SK-N-SH (cell line): ENCODE measurements around the gene FIGN. TPM values are rescaled to one million over a fixed set of nuclear protein-coding genes. Genes with fewer than 3 reads are reported as not detected.

ENCODE experiments used
- CTCF ChIA-PET: fragments of 300-600, 350-600 bp; formaldehyde crosslinking; extraction: SDS; loops from one replicate; lab custom pipeline; 2021; lab: Yijun Ruan, JAX
- POLR2A ChIA-PET: fragments of 350-600 bp; sonication (Branson Sonifier 250); formaldehyde crosslinking; extraction: SDS; loops from one replicate; lab custom pipeline; 2020; ENCODE audit warnings: antibody characterized with exemption, inconsistent platforms; lab: Yijun Ruan, JAX
- DNase-seq: peaks from one replicate; pipeline ENCODE4 v3.0.0; 2012
- H2AFZ ChIP-seq: fragments of 200-600 bp; sonication (generic); 2 replicates; pipeline ENCODE4 v1.8.1; 2016; ENCODE audit warnings: antibody characterized with exemption, mild to moderate bottlenecking, low read depth
- H3F3A ChIP-seq: fragments of 200-600 bp; sonication (generic); replicated peaks from 2 replicates; pipeline ENCODE3; 2016; ENCODE audit warnings: antibody characterized with exemption, mild to moderate bottlenecking; ENCODE audit not compliant: insufficient read depth
- H3K27ac ChIP-seq, 2 experiments: fragments of 200-500 bp in 1 of 2; fragments of 200-600 bp in 1 of 2; sonication (Bioruptor generic) in 1 of 2; sonication (generic), shearing (Covaris generic) in 1 of 2; 2 replicates each; pipeline versions ENCODE4 v1.5.1 to v1.6.1; 2014 to 2016; ENCODE audit warnings: low read depth in 2 of 2, inconsistent platforms in 1 of 2, low read length in 1 of 2, mild to moderate bottlenecking in 1 of 2, mixed read lengths in 1 of 2
- H3K27me3 ChIP-seq: fragments of 200-600 bp; sonication (generic), shearing (Covaris generic); 2 replicates; pipeline ENCODE4 v1.6.1; 2016; ENCODE audit warnings: mixed run types; ENCODE audit not compliant: insufficient read depth
- H3K36me3 ChIP-seq, 2 experiments: fragments of 200-500 bp in 1 of 2; fragments of 200-600 bp in 1 of 2; sonication (Bioruptor generic) in 1 of 2; sonication (generic) in 1 of 2; replicated peaks in 1 of 2; 2 replicates each; pipeline versions ENCODE3 to v1.5.1; 2014 to 2016; ENCODE audit warnings: low read length in 1 of 2, mild to moderate bottlenecking in 1 of 2; ENCODE audit not compliant: insufficient read depth in 2 of 2, control insufficient read depth in 1 of 2
- H3K4me1 ChIP-seq, 2 experiments: fragments of 200-500 bp in 1 of 2; fragments of 200-600 bp in 1 of 2; sonication (Bioruptor generic) in 1 of 2; sonication (generic), shearing (Covaris generic) in 1 of 2; 2 replicates each; pipeline versions ENCODE4 v1.5.1 to v1.6.1; 2014 to 2016; ENCODE audit warnings: low read depth in 1 of 2, low read length in 1 of 2, mixed run types in 1 of 2; ENCODE audit not compliant: insufficient read depth in 2 of 2, control insufficient read depth in 1 of 2
- H3K4me2 ChIP-seq: fragments of 200-600 bp; sonication (generic), shearing (Covaris generic); 2 replicates; pipeline ENCODE4 v1.6.1; 2017; ENCODE audit warnings: mixed run types
- H3K4me3 ChIP-seq, 2 experiments: fragments of 200-500 bp in 1 of 2; fragments of 200-600 bp in 1 of 2; sonication (Bioruptor generic) in 1 of 2; sonication (generic), shearing (Covaris generic) in 1 of 2; 2 replicates each; pipeline versions ENCODE4 v1.5.1 to v1.8.1; 2014 to 2016; ENCODE audit warnings: low read depth in 2 of 2, inconsistent platforms in 1 of 2, low read length in 1 of 2, mild to moderate bottlenecking in 1 of 2, mixed read lengths in 1 of 2, moderate library complexity in 1 of 2
- H3K79me2 ChIP-seq: fragments of 200-600 bp; sonication (generic); 2 replicates; pipeline ENCODE4 v1.8.1; 2017; ENCODE audit warnings: mild to moderate bottlenecking; ENCODE audit not compliant: insufficient read depth
- H3K9ac ChIP-seq: fragments of 200-600 bp; sonication (generic); 2 replicates; pipeline ENCODE4 v1.6.1; 2017; ENCODE audit warnings: mixed run types
- H3K9me2 ChIP-seq: fragments of 200-600 bp; sonication (generic); 2 replicates; pipeline ENCODE4 v1.6.1; 2017; ENCODE audit warnings: mixed run types
- H3K9me3 ChIP-seq: fragments of 200-600 bp; sonication (generic); 2 replicates; pipeline ENCODE4 v1.6.1; 2017; ENCODE audit warnings: mixed run types, mild to moderate bottlenecking, moderate library complexity
- H4K20me1 ChIP-seq: fragments of 200-600 bp; sonication (generic); 2 replicates; pipeline ENCODE4 v1.6.1; 2017; ENCODE audit warnings: mild to moderate bottlenecking, mixed run types; ENCODE audit not compliant: insufficient read depth
- CHD2 ChIP-seq: fragments of 150-350 bp; IDR thresholded peaks from 2 replicates; pipeline ENCODE4 v1.6.1; 2018; ENCODE audit warnings: low read length; ENCODE audit not compliant: partially characterized antibody
- ELF1 ChIP-seq: IDR thresholded peaks from 2 replicates; pipeline ENCODE4 v1.4.0; 2012
- EP300 ChIP-seq, 2 experiments: IDR thresholded peaks; 2 replicates each; pipeline versions ENCODE4 v1.4.0 to v1.6.1; 2012; ENCODE audit warnings: borderline replicate concordance in 1 of 2, low read depth in 1 of 2, low read length in 1 of 2
- EZH2phosphoT487 ChIP-seq: fragments of 200-600 bp; sonication (generic); IDR thresholded peaks from 2 replicates; pipeline ENCODE4 v1.6.1; 2017; ENCODE audit warnings: low read depth, mixed run types, mild to moderate bottlenecking, antibody characterized with exemption, moderate library complexity, borderline replicate concordance
- FOXJ3 ChIP-seq: sonication (generic); formaldehyde crosslinking; IDR thresholded peaks from 2 replicates; pipeline ENCODE4 v1.5.1; 2020; ENCODE audit warnings: mild to moderate bottlenecking, missing genetic modification reagents
- JUND ChIP-seq: IDR thresholded peaks from 2 replicates; pipeline ENCODE4 v1.4.0; 2012
- MEF2A ChIP-seq: IDR thresholded peaks from 2 replicates; pipeline ENCODE4 v1.4.0; 2012; ENCODE audit warnings: low read depth, borderline replicate concordance
- MXI1 ChIP-seq: IDR thresholded peaks from 2 replicates; pipeline ENCODE4 v1.6.1; 2012; ENCODE audit warnings: mild to moderate bottlenecking, low read depth, low read length, improper control_type of control experiment
- NFIC ChIP-seq: IDR thresholded peaks from 2 replicates; pipeline ENCODE4 v1.4.0; 2012; ENCODE audit warnings: borderline replicate concordance
- NRF1 ChIP-seq: IDR thresholded peaks from 2 replicates; pipeline ENCODE4 v1.6.1; 2012; ENCODE audit warnings: low read depth, mild to moderate bottlenecking, low read length
- RCOR1 ChIP-seq: fragments of 150-350 bp; IDR thresholded peaks from 2 replicates; pipeline ENCODE4 v1.6.1; 2017; ENCODE audit warnings: antibody characterized with exemption, low read length
- RFX5 ChIP-seq: IDR thresholded peaks from 2 replicates; pipeline ENCODE4 v1.6.1; 2012; ENCODE audit warnings: mild to moderate bottlenecking, improper control_type of control experiment, low read length
- RXRA ChIP-seq: IDR thresholded peaks from 2 replicates; pipeline ENCODE4 v1.4.0; 2012; ENCODE audit warnings: low read depth, mild to moderate bottlenecking, borderline replicate concordance
- SMC3 ChIP-seq: IDR thresholded peaks from 2 replicates; pipeline ENCODE4 v1.6.1; 2012; ENCODE audit warnings: low read depth, low read length, improper control_type of control experiment
- TCF12 ChIP-seq: IDR thresholded peaks from 2 replicates; pipeline ENCODE4 v1.4.0; 2012
- TEAD4 ChIP-seq: IDR thresholded peaks from 2 replicates; pipeline ENCODE4 v1.4.0; 2012; ENCODE audit warnings: mild to moderate bottlenecking, borderline replicate concordance; ENCODE audit not compliant: insufficient read depth
- YY1 ChIP-seq: IDR thresholded peaks from 2 replicates; pipeline ENCODE4 v1.4.0; 2012; ENCODE audit warnings: low read depth, mild to moderate bottlenecking
- WGBS: methylation state at CpG from one replicate; pipeline ENCODE4 v1.1.6; 2017; ENCODE audit warnings: low lambda C conversion rate; 5-methylcytosine and 5-hydroxymethylcytosine counted together
- polyA plus RNA-seq, 3 experiments: library from polyadenylated mRNA; depleted of rRNA; stranded (reverse); fragments of >200 nt; gene quantifications; 2 replicates each; pipeline ENCODE4 v1.2.3, GENCODE V29; 2012
- TF ChIP-seq, protein P1 (sequence below): fragments of 150-350 bp; IDR thresholded peaks from 2 replicates; pipeline ENCODE4 v1.6.1; 2017; ENCODE audit warnings: antibody characterized with exemption, low read length, low read depth, borderline replicate concordance
- TF ChIP-seq, protein P2 (sequence below): IDR thresholded peaks from 2 replicates; pipeline ENCODE4 v1.4.0; 2012; ENCODE audit warnings: low read depth
- TF ChIP-seq, protein P3 (sequence below): IDR thresholded peaks from 2 replicates; pipeline ENCODE4; 2012
- TF ChIP-seq, protein P4 (sequence below): IDR thresholded peaks from 2 replicates; pipeline ENCODE4 v1.4.0; 2012; ENCODE audit warnings: low read depth, borderline replicate concordance

Gene FIGN
- polyA plus RNA-seq, 1 of the 3 experiments (the other 2 are of a cell fraction) = 0.74 TPM

DNA sequence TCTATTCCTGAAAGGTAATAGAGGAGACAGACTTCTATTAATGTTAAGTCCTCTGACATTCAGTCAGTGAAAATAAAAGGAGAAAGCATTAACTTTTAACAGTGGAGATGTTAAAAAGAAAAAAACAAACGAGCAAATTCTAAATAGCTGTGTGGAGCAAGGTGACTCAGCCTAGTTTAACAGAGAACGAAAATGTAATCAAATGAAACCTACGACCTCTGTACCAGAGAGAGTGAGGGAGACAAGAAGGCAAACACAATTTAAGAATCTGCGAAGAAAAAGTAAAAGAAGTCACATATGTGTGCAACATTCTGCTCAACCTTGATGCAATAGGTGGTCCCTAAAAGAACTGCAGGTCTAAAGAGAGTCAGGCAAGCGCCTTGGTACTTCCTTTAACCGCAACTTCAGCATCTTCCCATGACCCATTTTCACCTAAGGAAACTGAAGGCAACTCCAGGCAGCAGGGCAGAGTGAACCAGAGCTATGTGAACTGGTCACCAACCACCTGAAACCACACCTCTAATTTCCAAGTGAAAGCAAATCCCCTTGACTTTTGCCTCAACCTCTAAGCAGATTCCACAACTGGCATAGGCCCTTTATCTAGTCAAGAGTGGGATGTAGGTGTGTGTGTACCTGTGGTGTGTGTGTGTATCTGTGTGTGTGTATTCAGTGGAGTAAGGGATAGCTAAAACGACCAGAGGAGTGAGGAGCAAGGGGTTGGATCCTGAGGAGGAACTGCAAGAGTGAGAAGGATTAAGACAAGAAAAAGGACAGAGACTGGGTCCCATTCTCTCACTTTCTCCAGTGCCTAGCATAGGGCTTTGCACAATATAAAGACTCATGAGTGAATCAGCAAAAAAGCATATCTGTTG is 43.0 kb downstream of the FIGN start:
- H3K27ac ChIP-seq = no peak overlapping the region
- no peaks in the 10 kb centered on the region for H3K36me3 ChIP-seq
- TF ChIP-seq ELF1 (no peak), CHD2 (no peak), TCF12 (no peak), RCOR1 (no peak), RFX5 (no peak), SMC3 (no peak), TEAD4 (no peak), EP300 (IDR thresholded peaks at IDR 0.05; ENCODE audit: borderline replicate concordance in 1 of 2, low read depth in 1 of 2, low read length in 1 of 2) (no peak), MXI1 (no peak), FOXJ3 (CRISPR knock-in tag) (no peak), NFIC (no peak)
- TF ChIP-seq, protein P1, sequence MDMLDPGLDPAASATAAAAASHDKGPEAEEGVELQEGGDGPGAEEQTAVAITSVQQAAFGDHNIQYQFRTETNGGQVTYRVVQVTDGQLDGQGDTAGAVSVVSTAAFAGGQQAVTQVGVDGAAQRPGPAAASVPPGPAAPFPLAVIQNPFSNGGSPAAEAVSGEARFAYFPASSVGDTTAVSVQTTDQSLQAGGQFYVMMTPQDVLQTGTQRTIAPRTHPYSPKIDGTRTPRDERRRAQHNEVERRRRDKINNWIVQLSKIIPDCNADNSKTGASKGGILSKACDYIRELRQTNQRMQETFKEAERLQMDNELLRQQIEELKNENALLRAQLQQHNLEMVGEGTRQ = no peak
- TF ChIP-seq, protein P2, sequence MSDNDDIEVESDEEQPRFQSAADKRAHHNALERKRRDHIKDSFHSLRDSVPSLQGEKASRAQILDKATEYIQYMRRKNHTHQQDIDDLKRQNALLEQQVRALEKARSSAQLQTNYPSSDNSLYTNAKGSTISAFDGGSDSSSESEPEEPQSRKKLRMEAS = no peak
- H3K4me2 ChIP-seq = no peak overlapping the region
- ChIA-PET CTCF (interaction anchor here (0.8 to 1.4 kb wide), 4 partner anchors 11 to 368 kb away, joined by 3 to 4 read pairs (median 3); no protein-coding TSS in a partner anchor), POLR2A (no interaction called here)
- WGBS = 78% methylated on average over 7 of the region's 7 CpGs
- H3K79me2 ChIP-seq = no peaks in the 10 kb centered on the region
- no peaks in the 10 kb centered on the region for H3F3A ChIP-seq
- no peak for DNase-seq
- no peak overlapping the region for H3K4me3 ChIP-seq
- H3K9ac ChIP-seq = no peak overlapping the region
- no peak overlapping the region for H2AFZ ChIP-seq
- H3K4me1 ChIP-seq = no peaks in the 10 kb centered on the region
- no peaks in the 10 kb centered on the region for H3K9me3 ChIP-seq
- H4K20me1 ChIP-seq = no peaks in the 10 kb centered on the region
- no peaks in the 10 kb centered on the region for H3K9me2 ChIP-seq
- no peaks in the 10 kb centered on the region for H3K27me3 ChIP-seq

DNA sequence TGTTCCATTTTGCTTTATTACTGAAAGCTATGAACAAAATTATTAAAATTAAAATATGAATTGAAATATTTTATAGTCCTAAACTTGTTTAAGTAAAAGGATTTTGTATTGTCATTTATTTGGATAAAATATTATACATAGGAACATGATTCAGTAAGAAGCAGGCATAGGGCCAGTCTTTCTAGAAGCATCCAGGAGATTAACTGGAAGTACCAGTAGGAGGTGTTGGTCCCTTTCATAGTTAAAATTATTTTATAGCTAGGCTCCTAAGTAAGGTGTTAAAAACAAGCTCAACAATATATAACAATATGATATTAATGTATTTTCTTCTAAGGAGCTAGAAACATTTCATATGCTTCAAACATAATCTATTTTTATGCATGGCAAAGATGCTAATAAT is 43.7 kb downstream of the FIGN start:
- ChIA-PET CTCF (interaction anchor here (0.8 to 1.4 kb wide), 3 partner anchors 43 to 368 kb away, joined by 3 to 4 read pairs (median 3); no protein-coding TSS in a partner anchor), POLR2A (no interaction called here)
- H3K9me3 ChIP-seq = no peaks in the 10 kb centered on the region
- H3F3A ChIP-seq = no peaks in the 10 kb centered on the region
- no peaks in the 10 kb centered on the region for H4K20me1 ChIP-seq
- no peaks in the 10 kb centered on the region for H3K27me3 ChIP-seq
- H3K4me2 ChIP-seq = no peak overlapping the region
- DNase-seq = no peak
- H3K4me1 ChIP-seq = no peaks in the 10 kb centered on the region
- H3K9ac ChIP-seq = no peak overlapping the region
- H3K79me2 ChIP-seq = no peaks in the 10 kb centered on the region
- H3K4me3 ChIP-seq = no peak overlapping the region
- H3K27ac ChIP-seq = no peak overlapping the region
- H3K9me2 ChIP-seq = no peaks in the 10 kb centered on the region
- no peak overlapping the region for H2AFZ ChIP-seq
- no peaks in the 10 kb centered on the region for H3K36me3 ChIP-seq
- TF ChIP-seq YY1 (no peak), NRF1 (no peak), EZH2phosphoT487 (no peak), FOXJ3 (CRISPR knock-in tag) (no peak), JUND (no peak), RCOR1 (no peak), RXRA (no peak), MEF2A (no peak)
- TF ChIP-seq, protein P3, sequence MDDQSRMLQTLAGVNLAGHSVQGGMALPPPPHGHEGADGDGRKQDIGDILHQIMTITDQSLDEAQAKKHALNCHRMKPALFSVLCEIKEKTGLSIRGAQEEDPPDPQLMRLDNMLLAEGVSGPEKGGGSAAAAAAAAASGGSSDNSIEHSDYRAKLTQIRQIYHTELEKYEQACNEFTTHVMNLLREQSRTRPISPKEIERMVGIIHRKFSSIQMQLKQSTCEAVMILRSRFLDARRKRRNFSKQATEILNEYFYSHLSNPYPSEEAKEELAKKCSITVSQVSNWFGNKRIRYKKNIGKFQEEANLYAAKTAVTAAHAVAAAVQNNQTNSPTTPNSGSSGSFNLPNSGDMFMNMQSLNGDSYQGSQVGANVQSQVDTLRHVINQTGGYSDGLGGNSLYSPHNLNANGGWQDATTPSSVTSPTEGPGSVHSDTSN = no peak
- TF ChIP-seq, protein P4, sequence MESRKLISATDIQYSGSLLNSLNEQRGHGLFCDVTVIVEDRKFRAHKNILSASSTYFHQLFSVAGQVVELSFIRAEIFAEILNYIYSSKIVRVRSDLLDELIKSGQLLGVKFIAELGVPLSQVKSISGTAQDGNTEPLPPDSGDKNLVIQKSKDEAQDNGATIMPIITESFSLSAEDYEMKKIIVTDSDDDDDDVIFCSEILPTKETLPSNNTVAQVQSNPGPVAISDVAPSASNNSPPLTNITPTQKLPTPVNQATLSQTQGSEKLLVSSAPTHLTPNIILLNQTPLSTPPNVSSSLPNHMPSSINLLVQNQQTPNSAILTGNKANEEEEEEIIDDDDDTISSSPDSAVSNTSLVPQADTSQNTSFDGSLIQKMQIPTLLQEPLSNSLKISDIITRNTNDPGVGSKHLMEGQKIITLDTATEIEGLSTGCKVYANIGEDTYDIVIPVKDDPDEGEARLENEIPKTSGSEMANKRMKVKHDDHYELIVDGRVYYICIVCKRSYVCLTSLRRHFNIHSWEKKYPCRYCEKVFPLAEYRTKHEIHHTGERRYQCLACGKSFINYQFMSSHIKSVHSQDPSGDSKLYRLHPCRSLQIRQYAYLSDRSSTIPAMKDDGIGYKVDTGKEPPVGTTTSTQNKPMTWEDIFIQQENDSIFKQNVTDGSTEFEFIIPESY = no peak
